GM23338 (cell line): ENCODE results near the gene RAD52. TPM values are rescaled to one million over a fixed set of nuclear protein-coding genes. Genes with fewer than 3 reads are reported as not detected.

Experiments used
- EZH2phosphoT487 ChIP-seq: fragments of 200-600 bp; sonication (generic); IDR thresholded peaks from one replicate; pipeline ENCODE4 v1.8.1; 2018; ENCODE audit warnings: antibody characterized with exemption; ENCODE audit not compliant: unreplicated experiment
- NANOG ChIP-seq: IDR thresholded peaks from 2 replicates; pipeline ENCODE4 v1.6.1; 2016; ENCODE audit warnings: antibody characterized with exemption, borderline replicate concordance
- polyA plus RNA-seq: library from polyadenylated mRNA; unstranded; fragments of >200 nt; fragmentation: Nextera tagmentation; extraction: Ambion mirVana; gene quantifications from 2 replicates; pipeline ENCODE4 v1.2.1, GENCODE V29; 2016
- total RNA-seq: library from RNA; depleted of rRNA; stranded (reverse); fragments of >200 nt; shearing (Covaris generic); gene quantifications from 2 replicates; pipeline ENCODE4 v1.2.3, GENCODE V29; 2014
- TF ChIP-seq, protein P1 (sequence below): fragments of 250-450 bp; sonication (Bioruptor Pico); IDR thresholded peaks from 2 replicates; pipeline ENCODE4 v1.5.0; 2020; ENCODE audit warnings: mild to moderate bottlenecking, moderate library complexity
- TF ChIP-seq, protein P2 (sequence below): IDR thresholded peaks from one replicate; pipeline ENCODE4 v1.6.1; 2018; ENCODE audit warnings: antibody characterized with exemption; ENCODE audit not compliant: unreplicated experiment
- TF ChIP-seq, protein P3 (sequence below): IDR thresholded peaks from 2 replicates; pipeline ENCODE4 v1.6.1; 2016; ENCODE audit warnings: antibody characterized with exemption

The RAD52 gene
- total and polyA plus RNA-seq, 2 experiments from 2014 or later, result 10.9 to 21.3 TPM

GRCh38 chr12:990661-991349, 41.3 kb upstream of the RAD52 start, which contains the start of gene ERC1 (continued):
- TF ChIP-seq, protein P1, sequence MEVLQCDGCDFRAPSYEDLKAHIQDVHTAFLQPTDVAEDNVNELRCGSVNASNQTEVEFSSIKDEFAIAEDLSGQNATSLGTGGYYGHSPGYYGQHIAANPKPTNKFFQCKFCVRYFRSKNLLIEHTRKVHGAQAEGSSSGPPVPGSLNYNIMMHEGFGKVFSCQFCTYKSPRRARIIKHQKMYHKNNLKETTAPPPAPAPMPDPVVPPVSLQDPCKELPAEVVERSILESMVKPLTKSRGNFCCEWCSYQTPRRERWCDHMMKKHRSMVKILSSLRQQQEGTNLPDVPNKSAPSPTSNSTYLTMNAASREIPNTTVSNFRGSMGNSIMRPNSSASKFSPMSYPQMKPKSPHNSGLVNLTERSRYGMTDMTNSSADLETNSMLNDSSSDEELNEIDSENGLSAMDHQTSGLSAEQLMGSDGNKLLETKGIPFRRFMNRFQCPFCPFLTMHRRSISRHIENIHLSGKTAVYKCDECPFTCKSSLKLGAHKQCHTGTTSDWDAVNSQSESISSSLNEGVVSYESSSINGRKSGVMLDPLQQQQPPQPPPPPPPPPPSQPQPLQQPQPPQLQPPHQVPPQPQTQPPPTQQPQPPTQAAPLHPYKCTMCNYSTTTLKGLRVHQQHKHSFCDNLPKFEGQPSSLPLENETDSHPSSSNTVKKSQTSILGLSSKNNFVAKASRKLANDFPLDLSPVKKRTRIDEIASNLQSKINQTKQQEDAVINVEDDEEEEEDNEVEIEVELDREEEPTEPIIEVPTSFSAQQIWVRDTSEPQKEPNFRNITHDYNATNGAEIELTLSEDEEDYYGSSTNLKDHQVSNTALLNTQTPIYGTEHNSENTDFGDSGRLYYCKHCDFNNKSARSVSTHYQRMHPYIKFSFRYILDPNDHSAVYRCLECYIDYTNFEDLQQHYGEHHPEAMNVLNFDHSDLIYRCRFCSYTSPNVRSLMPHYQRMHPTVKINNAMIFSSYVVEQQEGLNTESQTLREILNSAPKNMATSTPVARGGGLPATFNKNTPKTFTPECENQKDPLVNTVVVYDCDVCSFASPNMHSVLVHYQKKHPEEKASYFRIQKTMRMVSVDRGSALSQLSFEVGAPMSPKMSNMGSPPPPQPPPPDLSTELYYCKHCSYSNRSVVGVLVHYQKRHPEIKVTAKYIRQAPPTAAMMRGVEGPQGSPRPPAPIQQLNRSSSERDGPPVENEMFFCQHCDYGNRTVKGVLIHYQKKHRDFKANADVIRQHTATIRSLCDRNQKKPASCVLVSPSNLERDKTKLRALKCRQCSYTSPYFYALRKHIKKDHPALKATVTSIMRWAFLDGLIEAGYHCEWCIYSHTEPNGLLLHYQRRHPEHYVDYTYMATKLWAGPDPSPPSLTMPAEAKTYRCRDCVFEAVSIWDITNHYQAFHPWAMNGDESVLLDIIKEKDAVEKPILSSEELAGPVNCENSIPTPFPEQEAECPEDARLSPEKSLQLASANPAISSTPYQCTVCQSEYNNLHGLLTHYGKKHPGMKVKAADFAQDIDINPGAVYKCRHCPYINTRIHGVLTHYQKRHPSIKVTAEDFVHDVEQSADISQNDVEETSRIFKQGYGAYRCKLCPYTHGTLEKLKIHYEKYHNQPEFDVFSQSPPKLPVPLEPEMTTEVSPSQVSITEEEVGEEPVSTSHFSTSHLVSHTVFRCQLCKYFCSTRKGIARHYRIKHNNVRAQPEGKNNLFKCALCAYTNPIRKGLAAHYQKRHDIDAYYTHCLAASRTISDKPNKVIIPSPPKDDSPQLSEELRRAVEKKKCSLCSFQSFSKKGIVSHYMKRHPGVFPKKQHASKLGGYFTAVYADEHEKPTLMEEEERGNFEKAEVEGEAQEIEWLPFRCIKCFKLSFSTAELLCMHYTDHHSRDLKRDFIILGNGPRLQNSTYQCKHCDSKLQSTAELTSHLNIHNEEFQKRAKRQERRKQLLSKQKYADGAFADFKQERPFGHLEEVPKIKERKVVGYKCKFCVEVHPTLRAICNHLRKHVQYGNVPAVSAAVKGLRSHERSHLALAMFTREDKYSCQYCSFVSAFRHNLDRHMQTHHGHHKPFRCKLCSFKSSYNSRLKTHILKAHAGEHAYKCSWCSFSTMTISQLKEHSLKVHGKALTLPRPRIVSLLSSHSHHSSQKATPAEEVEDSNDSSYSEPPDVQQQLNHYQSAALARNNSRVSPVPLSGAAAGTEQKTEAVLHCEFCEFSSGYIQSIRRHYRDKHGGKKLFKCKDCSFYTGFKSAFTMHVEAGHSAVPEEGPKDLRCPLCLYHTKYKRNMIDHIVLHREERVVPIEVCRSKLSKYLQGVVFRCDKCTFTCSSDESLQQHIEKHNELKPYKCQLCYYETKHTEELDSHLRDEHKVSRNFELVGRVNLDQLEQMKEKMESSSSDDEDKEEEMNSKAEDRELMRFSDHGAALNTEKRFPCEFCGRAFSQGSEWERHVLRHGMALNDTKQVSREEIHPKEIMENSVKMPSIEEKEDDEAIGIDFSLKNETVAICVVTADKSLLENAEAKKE (CRISPR knock-in tag), result no peak
- TF ChIP-seq, protein P2, sequence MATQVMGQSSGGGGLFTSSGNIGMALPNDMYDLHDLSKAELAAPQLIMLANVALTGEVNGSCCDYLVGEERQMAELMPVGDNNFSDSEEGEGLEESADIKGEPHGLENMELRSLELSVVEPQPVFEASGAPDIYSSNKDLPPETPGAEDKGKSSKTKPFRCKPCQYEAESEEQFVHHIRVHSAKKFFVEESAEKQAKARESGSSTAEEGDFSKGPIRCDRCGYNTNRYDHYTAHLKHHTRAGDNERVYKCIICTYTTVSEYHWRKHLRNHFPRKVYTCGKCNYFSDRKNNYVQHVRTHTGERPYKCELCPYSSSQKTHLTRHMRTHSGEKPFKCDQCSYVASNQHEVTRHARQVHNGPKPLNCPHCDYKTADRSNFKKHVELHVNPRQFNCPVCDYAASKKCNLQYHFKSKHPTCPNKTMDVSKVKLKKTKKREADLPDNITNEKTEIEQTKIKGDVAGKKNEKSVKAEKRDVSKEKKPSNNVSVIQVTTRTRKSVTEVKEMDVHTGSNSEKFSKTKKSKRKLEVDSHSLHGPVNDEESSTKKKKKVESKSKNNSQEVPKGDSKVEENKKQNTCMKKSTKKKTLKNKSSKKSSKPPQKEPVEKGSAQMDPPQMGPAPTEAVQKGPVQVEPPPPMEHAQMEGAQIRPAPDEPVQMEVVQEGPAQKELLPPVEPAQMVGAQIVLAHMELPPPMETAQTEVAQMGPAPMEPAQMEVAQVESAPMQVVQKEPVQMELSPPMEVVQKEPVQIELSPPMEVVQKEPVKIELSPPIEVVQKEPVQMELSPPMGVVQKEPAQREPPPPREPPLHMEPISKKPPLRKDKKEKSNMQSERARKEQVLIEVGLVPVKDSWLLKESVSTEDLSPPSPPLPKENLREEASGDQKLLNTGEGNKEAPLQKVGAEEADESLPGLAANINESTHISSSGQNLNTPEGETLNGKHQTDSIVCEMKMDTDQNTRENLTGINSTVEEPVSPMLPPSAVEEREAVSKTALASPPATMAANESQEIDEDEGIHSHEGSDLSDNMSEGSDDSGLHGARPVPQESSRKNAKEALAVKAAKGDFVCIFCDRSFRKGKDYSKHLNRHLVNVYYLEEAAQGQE, result no peak
- TF ChIP-seq, protein P3, sequence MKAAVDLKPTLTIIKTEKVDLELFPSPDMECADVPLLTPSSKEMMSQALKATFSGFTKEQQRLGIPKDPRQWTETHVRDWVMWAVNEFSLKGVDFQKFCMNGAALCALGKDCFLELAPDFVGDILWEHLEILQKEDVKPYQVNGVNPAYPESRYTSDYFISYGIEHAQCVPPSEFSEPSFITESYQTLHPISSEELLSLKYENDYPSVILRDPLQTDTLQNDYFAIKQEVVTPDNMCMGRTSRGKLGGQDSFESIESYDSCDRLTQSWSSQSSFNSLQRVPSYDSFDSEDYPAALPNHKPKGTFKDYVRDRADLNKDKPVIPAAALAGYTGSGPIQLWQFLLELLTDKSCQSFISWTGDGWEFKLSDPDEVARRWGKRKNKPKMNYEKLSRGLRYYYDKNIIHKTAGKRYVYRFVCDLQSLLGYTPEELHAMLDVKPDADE, result 0 out of 2 replicates have a peak, but pooled peaks have one; percentile 13
- TF ChIP-seq EZH2phosphoT487 (no peak), NANOG (no peak)
